Measurements from ENCODE around the gene USP31. TPM values are rescaled to one million over a fixed set of nuclear protein-coding genes. Genes with fewer than 3 reads are reported as not detected.

USP31 gene
- total RNA-seq, 1 donor from 2014 or later: 21.8 TPM

DNA sequence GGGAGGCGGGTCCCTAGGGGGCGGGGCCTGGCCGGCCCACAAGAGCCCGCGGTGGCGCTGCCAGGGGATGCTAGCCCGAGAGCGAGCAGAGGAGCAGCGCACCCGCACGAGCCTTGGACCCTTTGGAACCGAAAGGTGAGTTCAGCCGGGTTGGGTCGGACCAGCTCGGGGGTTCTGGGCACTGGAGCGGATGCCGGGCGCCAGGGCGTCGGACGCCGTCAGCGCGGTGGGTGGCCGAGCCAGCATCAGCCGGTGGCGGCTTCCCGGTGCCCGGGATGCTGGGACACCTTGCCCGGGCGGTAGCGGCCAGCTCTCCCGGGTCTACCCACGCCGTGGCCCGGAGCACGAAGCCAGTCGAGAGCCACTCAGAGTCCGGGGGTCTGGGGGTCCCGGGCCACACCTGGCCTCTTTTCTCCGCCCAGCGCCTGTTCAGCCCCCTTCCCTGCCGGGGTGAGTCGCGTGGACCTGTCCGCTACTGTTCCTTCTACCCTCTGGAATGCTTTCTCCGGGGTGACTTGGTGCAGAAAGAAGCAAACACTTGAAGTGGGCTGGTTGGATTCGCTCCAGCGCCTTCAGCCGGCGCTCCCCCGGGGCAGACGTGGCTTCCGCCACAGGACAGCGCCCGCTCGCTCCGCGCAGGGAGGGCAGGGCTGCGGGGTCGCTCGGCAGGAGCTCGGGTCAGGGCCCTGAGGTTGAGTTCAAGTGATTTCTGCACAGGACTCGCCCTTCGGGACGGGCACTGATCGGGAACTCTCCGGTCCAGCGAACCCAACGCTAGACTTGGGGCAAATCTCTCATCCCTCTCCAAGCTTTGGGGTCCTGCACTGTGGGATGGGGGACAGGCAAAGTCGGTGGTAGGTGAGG, 33.7 kb upstream of the USP31 start, which contains the start of gene SCNN1G:
TSS of gene SCNN1G (plus strand) at position 67 of the 864 bp plus-strand sequence. CDS start 3,527 bp downstream, outside the sequence.
- H3K4me1 Mint-ChIP-seq (ENCODE audit: low read depth, unreplicated experiment): peaks cover 2% of the 10 kb centered on the region
- TF ChIP-seq, protein P1, sequence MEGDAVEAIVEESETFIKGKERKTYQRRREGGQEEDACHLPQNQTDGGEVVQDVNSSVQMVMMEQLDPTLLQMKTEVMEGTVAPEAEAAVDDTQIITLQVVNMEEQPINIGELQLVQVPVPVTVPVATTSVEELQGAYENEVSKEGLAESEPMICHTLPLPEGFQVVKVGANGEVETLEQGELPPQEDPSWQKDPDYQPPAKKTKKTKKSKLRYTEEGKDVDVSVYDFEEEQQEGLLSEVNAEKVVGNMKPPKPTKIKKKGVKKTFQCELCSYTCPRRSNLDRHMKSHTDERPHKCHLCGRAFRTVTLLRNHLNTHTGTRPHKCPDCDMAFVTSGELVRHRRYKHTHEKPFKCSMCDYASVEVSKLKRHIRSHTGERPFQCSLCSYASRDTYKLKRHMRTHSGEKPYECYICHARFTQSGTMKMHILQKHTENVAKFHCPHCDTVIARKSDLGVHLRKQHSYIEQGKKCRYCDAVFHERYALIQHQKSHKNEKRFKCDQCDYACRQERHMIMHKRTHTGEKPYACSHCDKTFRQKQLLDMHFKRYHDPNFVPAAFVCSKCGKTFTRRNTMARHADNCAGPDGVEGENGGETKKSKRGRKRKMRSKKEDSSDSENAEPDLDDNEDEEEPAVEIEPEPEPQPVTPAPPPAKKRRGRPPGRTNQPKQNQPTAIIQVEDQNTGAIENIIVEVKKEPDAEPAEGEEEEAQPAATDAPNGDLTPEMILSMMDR (IDR thresholded peaks at IDR 0.05; ENCODE audit: partially characterized antibody, unreplicated experiment): peak; percentile 92
- no peaks in the 10 kb centered on the region for H3K36me3 Mint-ChIP-seq (ENCODE audit: unreplicated experiment)
- peak within 1 kb of the TSS; percentile 2 for H3K27ac Mint-ChIP-seq (ENCODE audit: unreplicated experiment)
- peaks cover 2% of the 10 kb centered on the region for H3K9me3 Mint-ChIP-seq (ENCODE audit: unreplicated experiment)
- H3K27me3 Mint-ChIP-seq (ENCODE audit: unreplicated experiment): peaks cover 7% of the 10 kb centered on the region
- peak within 1 kb of the TSS; percentile 94 for H3K4me3 Mint-ChIP-seq (ENCODE audit: unreplicated experiment)
- peak; percentile 44 for DNase-seq

- peaks cover 7% of the 10 kb centered on the region for H3K27me3 Mint-ChIP-seq (ENCODE audit: unreplicated experiment)
- H3K9me3 Mint-ChIP-seq (ENCODE audit: unreplicated experiment): peaks cover 2% of the 10 kb centered on the region
- DNase-seq: peak; percentile 90
These were observed 33.0 kb upstream of the USP31 start for GRCh38 chr16:23182206-23182678.

GRCh38 chr16:23181506-23181905, 32.3 kb upstream of the USP31 start:
- H3K36me3 Mint-ChIP-seq (ENCODE audit: unreplicated experiment): no peaks in the 10 kb centered on the region
- H3K9me3 Mint-ChIP-seq (ENCODE audit: unreplicated experiment): peaks cover 2% of the 10 kb centered on the region
- H3K4me1 Mint-ChIP-seq (ENCODE audit: low read depth, unreplicated experiment): peaks cover 2% of the 10 kb centered on the region
- peaks cover 7% of the 10 kb centered on the region for H3K27me3 Mint-ChIP-seq (ENCODE audit: unreplicated experiment)
- no peak overlapping the region for H3K4me3 Mint-ChIP-seq (ENCODE audit: unreplicated experiment)
- H3K27ac Mint-ChIP-seq (ENCODE audit: unreplicated experiment): no peak overlapping the region
- DNase-seq: no peak
- TF ChIP-seq, protein P1 (IDR thresholded peaks at IDR 0.05; ENCODE audit: partially characterized antibody, unreplicated experiment): no peak

More at GRCh38 chr16:23182206-23182678, 33.0 kb upstream of the USP31 start:
- TF ChIP-seq, protein P1 (IDR thresholded peaks at IDR 0.05; ENCODE audit: partially characterized antibody, unreplicated experiment): peak; percentile 99
- Mint-ChIP-seq H3K27ac (ENCODE audit: unreplicated experiment) (peak overlapping the region; percentile 2), H3K36me3 (ENCODE audit: unreplicated experiment) (no peaks in the 10 kb centered on the region), H3K4me3 (ENCODE audit: unreplicated experiment) (peak overlapping the region; percentile 94), H3K4me1 (ENCODE audit: low read depth, unreplicated experiment) (peaks cover 2% of the 10 kb centered on the region)

GRCh38 chr16:23175651-23176050, 26.4 kb upstream of the USP31 start:
- DNase-seq: no peak
- Mint-ChIP-seq H3K27me3 (ENCODE audit: unreplicated experiment) (no peaks in the 10 kb centered on the region), H3K27ac (ENCODE audit: unreplicated experiment) (no peak overlapping the region), H3K4me1 (ENCODE audit: low read depth, unreplicated experiment) (no peaks in the 10 kb centered on the region), H3K9me3 (ENCODE audit: unreplicated experiment) (no peaks in the 10 kb centered on the region), H3K4me3 (ENCODE audit: unreplicated experiment) (no peak overlapping the region), H3K36me3 (ENCODE audit: unreplicated experiment) (no peaks in the 10 kb centered on the region)
- TF ChIP-seq, protein P1 (IDR thresholded peaks at IDR 0.05; ENCODE audit: partially characterized antibody, unreplicated experiment): no peak

GRCh38 chr16:23174622-23175021, 25.4 kb upstream of the USP31 start:
- Mint-ChIP-seq H3K27me3 (ENCODE audit: unreplicated experiment) (no peaks in the 10 kb centered on the region), H3K9me3 (ENCODE audit: unreplicated experiment) (no peaks in the 10 kb centered on the region), H3K27ac (ENCODE audit: unreplicated experiment) (no peak overlapping the region), H3K36me3 (ENCODE audit: unreplicated experiment) (no peaks in the 10 kb centered on the region), H3K4me3 (ENCODE audit: unreplicated experiment) (no peak overlapping the region), H3K4me1 (ENCODE audit: low read depth, unreplicated experiment) (no peaks in the 10 kb centered on the region)
- TF ChIP-seq, protein P1 (IDR thresholded peaks at IDR 0.05; ENCODE audit: partially characterized antibody, unreplicated experiment): no peak
- no peak for DNase-seq
